Frontal cortex (tissue), 4 donors: ENCODE data around the gene CSNK1D. TPM values are rescaled to one million over a fixed set of nuclear protein-coding genes. Genes with fewer than 3 reads are reported as not detected.

Experiments used
- DNase-seq, 2 donors: peaks; one replicate each; pipeline ENCODE4 v3.0.0; 2012; ENCODE audit warnings: low spot score in 2 of 2
- FAIRE-seq: peaks from 2 replicates; lab custom pipeline; 2012; peaks lifted over from hg19 to GRCh38; lab: Jason Lieb, UNC
- total RNA-seq: library from RNA; depleted of rRNA; stranded (reverse); fragments of >200 nt; gene quantifications from one replicate; pipeline ENCODE4 v1.2.3, GENCODE V29; 2014
- donor health status: control.
- donor health status: control.
- donor health status: control.

The CSNK1D gene
- total RNA-seq, 1 donor from 2014 or later = 22.8 TPM

GRCh38 chr17:82232876-82233785 lies 40.4 kb downstream of the CSNK1D start:
- FAIRE-seq = no peak
- DNase-seq = no peak

DNA sequence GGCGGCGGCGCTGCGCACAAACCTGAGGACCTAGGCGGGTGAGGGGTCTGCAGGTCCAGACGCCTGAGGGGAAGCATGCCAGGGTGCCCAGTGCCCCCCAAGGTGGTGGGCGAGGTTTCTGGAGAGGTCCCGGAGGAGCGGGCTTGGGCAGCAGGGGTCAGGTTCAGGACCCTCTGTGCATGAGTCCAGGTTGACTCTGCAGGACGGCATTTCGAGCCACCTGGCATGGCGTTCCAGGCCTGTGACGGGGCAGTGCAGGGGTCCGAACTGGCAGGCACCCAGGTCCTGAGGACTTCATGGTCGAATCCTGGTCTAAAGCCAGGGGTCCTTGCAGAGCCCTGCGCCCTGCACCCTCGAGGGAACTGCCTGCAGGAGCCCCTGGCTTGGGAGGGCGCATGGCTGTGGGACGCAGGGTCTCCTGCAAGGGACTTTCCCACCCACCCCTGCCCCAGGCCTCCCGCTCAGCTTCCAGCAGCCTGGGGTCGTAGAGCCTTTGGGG lies 41.1 kb downstream of the CSNK1D start:
- DNase-seq = no peak
- no peak for FAIRE-seq

- no peak for FAIRE-seq
- DNase-seq = peak in 1 of 2 donors; percentile 60
Observed at GRCh38 chr17:82231562-82232321, 41.8 kb downstream of the CSNK1D start.

- no peak for DNase-seq
- FAIRE-seq = no peak
Observed at GRCh38 chr17:82231312-82231561, 42.3 kb downstream of the CSNK1D start.

GRCh38 chr17:82230609-82231311 lies 42.7 kb downstream of the CSNK1D start:
- FAIRE-seq = no peak
- peak; percentile 86 to 87 for DNase-seq

DNA sequence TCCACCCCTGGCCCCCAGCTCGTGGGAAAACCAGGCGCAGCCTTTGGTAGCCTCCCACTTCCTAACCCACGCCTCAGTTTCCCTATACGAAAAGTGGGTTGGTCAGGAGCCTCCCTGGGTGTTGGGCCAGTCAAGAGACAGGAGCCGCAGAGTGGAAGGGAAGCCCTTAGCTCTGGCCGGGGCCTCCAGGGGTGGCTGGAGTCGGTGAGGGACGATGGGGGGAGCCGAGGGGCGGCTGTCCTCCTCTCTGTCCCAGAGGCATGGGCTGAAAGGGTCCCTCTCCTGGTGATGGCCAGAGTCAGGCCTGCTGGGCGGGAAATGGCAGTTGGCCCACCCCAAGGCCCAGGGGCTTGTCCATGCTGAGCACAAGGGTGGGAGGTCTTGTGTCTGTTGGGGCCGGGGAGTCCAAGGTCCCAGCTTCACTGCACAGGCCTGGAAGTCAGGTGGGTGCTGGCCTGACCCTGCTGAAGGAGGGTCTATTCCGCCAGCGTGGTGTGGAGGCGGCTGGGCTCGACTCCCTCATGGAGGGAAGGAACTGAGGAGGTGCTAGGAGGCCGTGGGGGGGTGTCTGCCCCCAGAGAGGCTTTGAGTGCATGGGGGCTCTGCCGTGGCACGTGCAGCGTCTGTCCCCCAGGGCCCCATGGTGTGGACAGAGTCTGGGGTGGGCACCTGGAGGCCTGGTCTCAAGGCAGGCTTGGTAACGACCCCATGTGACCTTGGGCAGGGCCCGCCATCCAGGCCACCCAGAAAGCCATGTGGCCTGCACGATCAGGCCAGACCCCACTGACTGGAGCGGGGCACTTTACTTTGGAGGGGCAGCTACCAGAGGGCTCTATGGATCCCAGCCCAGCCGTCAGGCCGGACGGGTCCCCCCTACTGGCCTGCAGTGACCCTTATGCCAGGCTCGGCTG lies 43.5 kb downstream of the CSNK1D start:
- no peak for DNase-seq

DNA sequence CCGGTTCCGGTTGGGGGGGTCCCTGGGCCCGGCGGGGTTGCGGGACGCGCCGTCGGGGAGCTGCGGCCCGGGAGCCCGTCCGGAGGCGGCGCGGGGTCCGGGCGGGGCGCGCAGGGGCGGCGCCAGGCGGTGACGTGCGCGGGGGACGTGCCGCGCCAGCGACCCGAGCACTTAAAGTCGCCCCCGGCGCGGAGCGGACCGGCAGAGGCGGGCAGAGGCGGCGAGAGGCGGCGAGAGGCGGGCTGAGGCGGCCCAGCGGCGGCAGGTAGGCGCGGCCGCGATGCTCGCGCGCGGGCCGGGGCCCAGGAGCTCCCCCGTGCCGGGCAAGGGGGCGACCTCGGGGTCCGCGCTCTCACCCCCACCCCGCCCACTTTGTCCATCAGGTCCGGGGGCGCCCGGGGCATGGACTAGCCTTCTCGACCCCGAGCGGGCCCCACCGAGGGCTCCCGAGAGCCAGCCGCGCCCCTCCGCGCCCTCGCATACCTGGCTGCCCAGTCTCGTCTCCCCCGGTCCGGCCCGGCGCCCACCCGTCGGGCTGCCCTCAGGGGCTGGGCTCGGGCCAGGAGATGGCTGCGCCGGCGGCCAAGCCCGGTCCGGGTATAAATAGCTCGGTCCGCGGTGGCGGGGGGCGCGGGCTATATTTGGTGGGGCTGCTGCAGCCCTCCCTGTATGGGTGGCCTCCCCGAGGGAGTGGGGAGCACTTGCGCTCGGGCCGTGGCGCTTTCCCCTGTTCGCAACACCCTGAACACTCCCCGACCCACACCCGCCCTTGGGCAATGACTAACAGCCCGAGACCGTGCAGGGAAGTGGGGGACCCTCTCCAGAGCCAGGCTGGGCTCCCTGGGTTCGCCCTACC lies 44.4 kb downstream of the CSNK1D start, which contains the start of gene SLC16A3:
Gene SLC16A3 (plus strand): TSS at position 201 of the 856 bp plus-strand sequence. CDS start 6,967 bp downstream, outside the sequence.
- no peak for FAIRE-seq
- peak; percentile 81 to 92 for DNase-seq

More for the DNA sequence above, 43.5 kb downstream of the CSNK1D start:
- no peak for FAIRE-seq

GRCh38 chr17:82228278-82228841 lies 45.1 kb downstream of the CSNK1D start:
- DNase-seq = peak in 1 of 2 donors; percentile 35
- no peak for FAIRE-seq

DNA sequence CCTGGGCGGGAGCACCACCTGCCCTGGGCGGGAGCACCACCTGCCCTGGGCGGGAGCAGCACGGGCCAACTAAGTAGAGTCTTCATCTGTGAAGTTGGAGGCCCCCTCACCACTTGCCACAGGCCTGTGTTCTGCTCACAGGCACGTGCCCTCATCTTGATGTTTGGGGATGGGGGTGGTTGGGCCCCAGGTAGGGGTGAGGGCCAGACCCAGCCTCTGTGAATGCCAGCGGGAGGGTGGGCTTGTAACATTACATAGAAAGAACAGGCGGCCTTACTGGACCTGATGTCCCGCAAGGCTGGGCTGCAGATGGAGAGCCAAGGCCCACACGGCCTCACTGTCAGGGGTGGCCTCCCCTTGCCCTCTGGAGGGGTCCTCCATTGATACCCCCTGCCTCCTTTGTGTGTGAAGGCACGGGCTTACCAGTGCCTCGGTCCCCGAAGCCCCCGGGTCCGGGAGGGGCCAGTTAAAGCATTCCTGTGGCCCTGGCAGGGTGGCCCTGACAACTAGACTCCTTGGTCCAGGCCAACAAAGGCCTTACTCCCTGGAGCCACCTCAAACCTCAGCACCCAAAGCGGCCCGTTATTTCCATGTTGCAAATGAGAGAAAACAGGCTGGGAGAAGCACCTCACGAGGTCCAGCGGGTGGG lies 45.7 kb downstream of the CSNK1D start:
- no peak for FAIRE-seq
- DNase-seq = no peak

DNA sequence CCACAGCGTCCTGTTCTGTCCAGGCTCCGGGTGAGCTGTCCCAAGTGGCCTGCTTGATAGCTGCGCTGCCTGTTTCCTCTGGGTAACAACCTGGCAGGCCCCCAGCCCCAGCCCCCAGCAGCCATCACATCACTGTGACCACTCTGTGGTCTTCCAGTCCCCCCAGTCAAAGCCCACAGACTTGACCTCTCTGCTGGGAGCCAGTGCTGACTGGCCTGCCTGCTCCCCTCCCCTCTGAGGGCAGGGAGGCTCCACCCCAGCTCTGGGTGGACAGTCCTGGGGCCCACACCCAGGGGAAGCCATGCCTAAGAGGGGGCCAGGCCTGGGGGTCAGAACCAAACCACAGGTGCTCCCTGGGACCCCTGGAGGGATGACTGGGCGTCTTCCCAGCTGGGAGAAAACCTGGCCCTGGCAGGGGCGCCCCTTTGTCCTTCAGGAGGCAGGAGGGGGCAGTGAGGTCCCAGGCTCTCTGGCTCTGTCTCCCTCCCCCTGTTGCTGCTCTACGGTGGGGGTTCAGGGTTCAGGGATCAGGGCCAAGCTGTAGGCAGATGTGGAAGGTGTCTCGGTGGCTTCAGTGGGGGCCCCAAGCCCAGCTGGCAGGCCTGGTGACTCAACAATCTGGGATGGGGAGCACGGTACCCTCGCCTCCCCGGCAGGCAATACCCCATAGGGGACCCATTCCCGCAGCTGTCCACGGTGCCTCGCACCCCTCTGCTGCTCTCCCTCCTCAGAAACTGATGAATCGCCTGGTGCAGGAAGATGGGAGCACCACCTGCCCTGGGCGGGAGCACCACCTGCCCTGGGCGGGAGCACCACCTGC lies 46.5 kb downstream of the CSNK1D start:
- no peak for FAIRE-seq
- no peak for DNase-seq

- FAIRE-seq (no peak), DNase-seq (no peak)
Observed at GRCh38 chr17:82226146-82226808, 47.2 kb downstream of the CSNK1D start.

- FAIRE-seq (no peak), DNase-seq (no peak)
Observed at GRCh38 chr17:82225368-82226029, 48.0 kb downstream of the CSNK1D start.

DNA sequence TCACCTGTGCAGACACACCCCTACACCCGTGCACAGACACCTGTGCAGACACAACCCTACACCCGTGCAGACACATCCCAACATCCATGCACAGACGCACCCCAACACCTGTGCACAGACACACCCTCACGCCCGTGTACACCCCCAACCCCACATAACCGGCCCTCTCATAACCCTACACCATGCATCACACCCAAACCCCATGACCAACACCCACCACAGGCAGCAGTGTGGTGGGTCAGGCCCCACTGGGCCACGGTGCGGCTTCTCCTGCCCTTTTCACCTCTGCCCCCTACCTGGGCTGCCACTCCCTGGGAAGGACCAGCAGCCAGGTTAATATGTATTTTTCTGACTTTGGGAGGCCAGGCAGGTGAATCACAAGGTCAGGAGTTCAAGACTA lies 48.8 kb downstream of the CSNK1D start:
- FAIRE-seq (no peak), DNase-seq (no peak)

DNA sequence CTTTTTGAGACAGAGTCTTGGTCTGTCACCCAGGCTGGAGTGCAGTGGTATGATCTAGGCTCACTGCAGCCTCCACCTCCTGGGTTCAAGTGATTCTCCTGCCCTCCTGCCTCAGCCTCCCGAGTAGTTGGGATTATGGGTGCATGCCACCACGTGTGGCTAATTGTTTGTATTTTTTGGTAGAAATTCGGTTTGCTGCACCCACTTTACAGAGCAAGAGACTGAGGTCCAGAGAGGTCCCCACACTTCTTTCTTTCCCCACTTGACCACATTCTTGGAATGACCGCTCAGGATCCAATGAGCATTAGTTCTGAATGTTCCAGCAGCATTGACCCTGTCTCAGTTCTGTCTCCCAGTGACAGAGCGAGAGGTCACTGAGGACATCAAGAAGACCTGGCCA lies 50.0 kb downstream of the CSNK1D start:
- DNase-seq = no peak
- FAIRE-seq = no peak

DNA sequence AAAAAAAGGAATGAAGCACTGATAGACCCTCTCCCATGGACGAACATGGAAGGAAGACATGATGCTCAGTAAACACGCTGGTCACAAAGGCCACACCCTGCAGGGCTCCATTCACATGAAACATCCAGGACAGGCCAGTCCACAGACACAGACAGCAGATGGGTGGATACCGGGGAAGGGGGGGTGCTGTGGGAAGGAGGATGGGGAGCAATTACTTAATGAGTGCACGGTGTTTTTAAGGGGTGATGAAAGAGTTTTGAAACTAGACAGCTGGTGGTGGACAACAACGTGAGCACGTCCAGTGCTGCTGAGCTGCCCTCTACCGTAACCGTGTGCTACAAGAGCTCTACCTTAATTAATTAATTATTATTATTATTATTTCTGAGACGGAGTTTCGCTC lies 50.7 kb downstream of the CSNK1D start:
- FAIRE-seq = no peak
- no peak for DNase-seq
